WTC11 (cell line): ENCODE measurements around the gene PSG2.
"Not testable (repeated sequence)": the region's sequence is repeated elsewhere in the genome, so short reads cannot be mapped to it uniquely, and the experiment has no call there.

Experiments
- CTCF ChIP-seq: fragments of 200-600 bp; IDR thresholded peaks from 2 replicates; pipeline ENCODE4 v1.8.0; 2022; ENCODE audit warnings: antibody characterized with exemption
- TF ChIP-seq, protein P1 (sequence below): fragments of 250-450 bp; sonication (Bioruptor Pico); IDR thresholded peaks from 2 replicates; pipeline ENCODE4 v1.9.0; 2021; ENCODE audit warnings: mild to moderate bottlenecking

DNA sequence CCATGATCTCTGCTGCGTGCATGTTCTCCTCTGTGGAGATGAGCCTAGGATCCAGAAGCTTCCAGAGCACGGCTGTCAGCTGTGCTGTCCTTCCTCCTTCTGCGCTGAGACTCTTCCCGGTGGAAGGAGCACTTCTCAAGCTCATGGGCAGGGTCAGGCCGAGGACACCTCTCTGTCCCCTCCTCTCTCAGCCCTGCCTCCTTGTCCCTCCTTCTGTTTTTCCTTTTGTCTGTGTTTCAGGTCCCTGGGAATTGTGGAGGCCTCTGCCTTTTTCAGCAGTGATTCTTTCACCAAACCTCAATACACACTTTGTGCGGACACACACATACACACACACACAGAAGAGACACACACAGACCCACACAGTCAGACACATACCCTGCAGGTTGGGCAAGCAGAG is 56.1 kb downstream of the PSG2 start, which contains the start of gene PSG11:
- TF ChIP-seq, protein P1, sequence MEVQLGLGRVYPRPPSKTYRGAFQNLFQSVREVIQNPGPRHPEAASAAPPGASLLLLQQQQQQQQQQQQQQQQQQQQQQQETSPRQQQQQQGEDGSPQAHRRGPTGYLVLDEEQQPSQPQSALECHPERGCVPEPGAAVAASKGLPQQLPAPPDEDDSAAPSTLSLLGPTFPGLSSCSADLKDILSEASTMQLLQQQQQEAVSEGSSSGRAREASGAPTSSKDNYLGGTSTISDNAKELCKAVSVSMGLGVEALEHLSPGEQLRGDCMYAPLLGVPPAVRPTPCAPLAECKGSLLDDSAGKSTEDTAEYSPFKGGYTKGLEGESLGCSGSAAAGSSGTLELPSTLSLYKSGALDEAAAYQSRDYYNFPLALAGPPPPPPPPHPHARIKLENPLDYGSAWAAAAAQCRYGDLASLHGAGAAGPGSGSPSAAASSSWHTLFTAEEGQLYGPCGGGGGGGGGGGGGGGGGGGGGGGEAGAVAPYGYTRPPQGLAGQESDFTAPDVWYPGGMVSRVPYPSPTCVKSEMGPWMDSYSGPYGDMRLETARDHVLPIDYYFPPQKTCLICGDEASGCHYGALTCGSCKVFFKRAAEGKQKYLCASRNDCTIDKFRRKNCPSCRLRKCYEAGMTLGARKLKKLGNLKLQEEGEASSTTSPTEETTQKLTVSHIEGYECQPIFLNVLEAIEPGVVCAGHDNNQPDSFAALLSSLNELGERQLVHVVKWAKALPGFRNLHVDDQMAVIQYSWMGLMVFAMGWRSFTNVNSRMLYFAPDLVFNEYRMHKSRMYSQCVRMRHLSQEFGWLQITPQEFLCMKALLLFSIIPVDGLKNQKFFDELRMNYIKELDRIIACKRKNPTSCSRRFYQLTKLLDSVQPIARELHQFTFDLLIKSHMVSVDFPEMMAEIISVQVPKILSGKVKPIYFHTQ (CRISPR knock-in tag): not testable (repeated sequence)
- not testable (repeated sequence) for TF ChIP-seq CTCF
